Astrocyte of the spinal cord (primary cell): ENCODE data around the gene SUSD2.
"Not testable (repeated sequence)": the region's sequence is repeated elsewhere in the genome, so short reads cannot be mapped to it uniquely, and the experiment has no call there.

Experiments used
- DNase-seq: peaks from one replicate; pipeline ENCODE4 v3.0.0; 2011; ENCODE audit warnings: low read depth, low spot score
- H3K4me3 ChIP-seq: 2 replicates; pipeline ENCODE4 v1.5.1; 2011; ENCODE audit warnings: low read depth, mild to moderate bottlenecking, low read length, moderate library complexity
- CTCF ChIP-seq: IDR thresholded peaks from 2 replicates; pipeline ENCODE4 v1.5.1; 2012; ENCODE audit warnings: low read depth, mild to moderate bottlenecking, low read length, inconsistent platforms
- in situ Hi-C: cut with HindIII; loops from 2 replicates; pipeline ENCODE4 v1.10.0; 2017; ENCODE audit warnings: low sequenced_read_pairs

Gene SUSD2

GRCh38 chr22:24181996-24182899 lies 961 bp downstream of the SUSD2 start:
- no peak for DNase-seq
- in situ Hi-C loops: no loop called here
- no peak overlapping the region for H3K4me3 ChIP-seq
- TF ChIP-seq CTCF: peak; percentile 8

- in situ Hi-C loops, DNase-seq, H3K4me3 ChIP-seq: not testable (repeated sequence)
- peak; percentile 0 for TF ChIP-seq CTCF
Observed at GRCh38 chr22:24182900-24183246, 1.6 kb downstream of the SUSD2 start.

DNA sequence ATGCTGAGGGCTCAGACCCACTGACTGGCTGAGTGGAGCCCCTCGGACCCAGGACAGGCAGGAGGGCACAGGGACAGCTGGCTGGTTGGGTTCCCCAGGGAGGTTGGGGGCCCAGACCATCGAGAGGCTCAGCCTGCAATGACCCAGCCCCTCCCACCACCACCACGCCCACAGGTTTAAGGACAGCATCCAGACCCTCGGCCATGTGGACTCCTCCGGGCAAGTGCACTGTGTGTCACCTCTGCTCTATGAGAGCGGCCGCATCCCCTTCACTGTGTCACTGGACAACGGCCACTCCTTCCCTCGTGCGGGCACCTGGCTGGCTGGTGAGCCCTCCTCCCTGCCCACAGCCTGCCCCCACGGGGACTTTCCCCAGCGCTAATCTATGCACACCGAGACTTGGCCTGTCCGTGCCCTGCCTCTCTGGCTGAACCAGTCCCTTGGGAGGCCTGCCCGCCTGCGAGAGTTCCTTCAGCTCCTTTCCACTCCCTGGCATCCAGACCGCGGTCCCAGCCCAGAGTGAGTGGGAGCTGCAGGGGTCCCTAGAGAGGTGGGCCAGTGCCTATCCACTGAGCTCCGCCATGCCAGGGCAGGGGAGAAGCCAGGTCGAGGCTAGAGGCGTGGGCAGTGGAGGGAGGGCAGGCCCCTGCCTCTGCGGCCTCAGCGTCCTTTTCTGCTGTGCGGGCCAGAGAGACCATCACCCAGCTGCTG lies 2.2 kb downstream of the SUSD2 start:
- in situ Hi-C loops: no loop called here
- no peak for TF ChIP-seq CTCF
- H3K4me3 ChIP-seq: no peak overlapping the region
- DNase-seq: no peak

- TF ChIP-seq CTCF: no peak
- H3K4me3 ChIP-seq: no peak overlapping the region
- in situ Hi-C loops: no loop called here
- no peak for DNase-seq
Observed at GRCh38 chr22:24184057-24184798, 2.9 kb downstream of the SUSD2 start.

- H3K4me3 ChIP-seq: no peak overlapping the region
- in situ Hi-C loops: no loop called here
- TF ChIP-seq CTCF: no peak
- DNase-seq: no peak
Observed at GRCh38 chr22:24185001-24185500, 3.8 kb downstream of the SUSD2 start.
